ENCODE measurements around the gene TOR1B. TPM values are rescaled to one million over a fixed set of nuclear protein-coding genes. Genes with fewer than 3 reads are reported as not detected.
"Not testable (repeated sequence)": the region's sequence is repeated elsewhere in the genome, so short reads cannot be mapped to it uniquely, and the experiment has no call there.

The TOR1B gene
- total RNA-seq, 1 donor from 2014 or later = 51.7 TPM

DNA sequence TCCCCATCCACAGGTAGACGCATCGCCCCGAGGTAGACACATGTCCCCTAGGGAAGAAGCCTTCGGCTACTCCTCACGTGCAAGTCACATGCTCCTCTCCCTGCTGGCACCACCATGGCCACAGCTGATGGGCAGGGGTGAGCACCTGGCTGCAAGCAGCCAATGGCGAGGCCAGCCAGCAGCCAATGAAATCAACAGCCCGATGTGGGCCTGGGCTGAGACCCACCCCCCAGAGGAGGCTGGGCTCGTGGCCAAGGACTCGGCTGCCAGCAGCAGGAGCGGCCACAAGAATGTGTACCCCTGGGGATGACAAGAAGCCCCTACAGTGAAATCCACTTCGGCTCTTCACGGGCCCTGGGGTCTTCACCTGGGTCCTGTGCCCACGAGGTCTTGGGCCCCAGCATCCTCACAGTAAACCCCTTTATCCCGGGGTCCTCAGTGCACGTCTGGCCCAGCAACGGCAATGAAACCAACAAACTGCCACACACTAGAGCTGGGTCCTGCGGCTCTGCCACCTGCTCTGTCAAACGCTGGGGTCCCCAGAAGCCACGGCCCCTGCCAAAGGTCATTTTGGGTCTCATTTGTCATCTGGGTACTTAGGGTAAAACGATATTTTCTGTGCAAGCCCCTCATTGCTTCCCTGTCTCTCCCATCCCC, 28.1 kb upstream of the TOR1B start:
- Histone ChIP-seq H3K4me3 (no peak overlapping the region), H3K9me3 (no peaks in the 10 kb centered on the region), H3K27me3 (no peaks in the 10 kb centered on the region), H3K36me3 (no peaks in the 10 kb centered on the region), H3K4me1 (peaks cover 0 to 11% of the 10 kb centered on the region in 2 donors), H3K27ac (no peak overlapping the region)
- intact Hi-C loops (cut with DNase I) = no loop called here
- TF ChIP-seq, protein P1, sequence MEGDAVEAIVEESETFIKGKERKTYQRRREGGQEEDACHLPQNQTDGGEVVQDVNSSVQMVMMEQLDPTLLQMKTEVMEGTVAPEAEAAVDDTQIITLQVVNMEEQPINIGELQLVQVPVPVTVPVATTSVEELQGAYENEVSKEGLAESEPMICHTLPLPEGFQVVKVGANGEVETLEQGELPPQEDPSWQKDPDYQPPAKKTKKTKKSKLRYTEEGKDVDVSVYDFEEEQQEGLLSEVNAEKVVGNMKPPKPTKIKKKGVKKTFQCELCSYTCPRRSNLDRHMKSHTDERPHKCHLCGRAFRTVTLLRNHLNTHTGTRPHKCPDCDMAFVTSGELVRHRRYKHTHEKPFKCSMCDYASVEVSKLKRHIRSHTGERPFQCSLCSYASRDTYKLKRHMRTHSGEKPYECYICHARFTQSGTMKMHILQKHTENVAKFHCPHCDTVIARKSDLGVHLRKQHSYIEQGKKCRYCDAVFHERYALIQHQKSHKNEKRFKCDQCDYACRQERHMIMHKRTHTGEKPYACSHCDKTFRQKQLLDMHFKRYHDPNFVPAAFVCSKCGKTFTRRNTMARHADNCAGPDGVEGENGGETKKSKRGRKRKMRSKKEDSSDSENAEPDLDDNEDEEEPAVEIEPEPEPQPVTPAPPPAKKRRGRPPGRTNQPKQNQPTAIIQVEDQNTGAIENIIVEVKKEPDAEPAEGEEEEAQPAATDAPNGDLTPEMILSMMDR (IDR thresholded peaks at IDR 0.05) = no peak
- DNase-seq (ENCODE audit: low spot score in 2 of 2) = no peak

DNA sequence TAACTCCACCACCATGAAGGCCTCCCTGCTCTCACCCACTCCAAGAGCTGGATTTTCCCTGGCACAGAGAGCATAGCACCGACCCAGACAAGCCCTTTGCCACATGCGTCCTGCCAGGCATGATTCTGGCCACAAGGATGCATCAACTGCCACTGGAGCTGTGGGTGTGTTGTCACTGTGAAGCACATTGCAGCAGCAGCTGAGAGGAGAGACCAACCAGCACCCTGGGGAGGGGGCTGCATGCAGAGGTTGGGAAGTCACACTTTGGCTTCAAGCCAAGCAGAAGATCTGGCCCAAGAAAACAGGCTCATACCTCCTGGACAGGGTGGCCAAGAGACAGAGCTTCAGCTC, 27.6 kb upstream of the TOR1B start:
- Histone ChIP-seq H3K4me1 (peaks cover 0 to 11% of the 10 kb centered on the region in 2 donors), H3K9me3 (no peaks in the 10 kb centered on the region), H3K4me3 (no peak overlapping the region), H3K27me3 (no peaks in the 10 kb centered on the region), H3K36me3 (no peaks in the 10 kb centered on the region), H3K27ac (no peak overlapping the region)
- intact Hi-C loops (cut with DNase I) = no loop called here
- TF ChIP-seq, protein P1 (IDR thresholded peaks at IDR 0.05) = no peak
- DNase-seq (ENCODE audit: low spot score in 2 of 2) = no peak

DNA sequence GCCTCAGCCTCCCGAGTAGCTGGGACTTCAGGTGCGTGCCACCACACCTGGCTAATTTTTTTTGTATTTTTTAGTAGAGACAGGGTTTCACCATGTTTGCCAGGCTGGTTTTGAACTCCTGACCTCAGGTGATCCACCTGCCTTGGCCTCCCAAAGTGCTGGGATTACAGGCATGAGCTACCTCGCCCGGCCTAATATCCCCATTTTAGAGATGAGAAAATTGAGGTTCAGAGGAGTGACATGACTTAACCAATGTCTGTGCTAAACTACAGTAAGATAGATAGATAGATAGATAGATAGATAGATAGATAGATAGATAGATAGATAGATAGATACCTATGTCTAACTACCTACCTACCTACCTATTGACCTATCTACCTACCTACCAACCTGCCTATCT, 26.9 kb upstream of the TOR1B start:
- H3K9me3 ChIP-seq; H3K4me3 ChIP-seq; intact Hi-C loops (cut with DNase I); H3K36me3 ChIP-seq; DNase-seq (ENCODE audit: low spot score in 2 of 2); H3K27me3 ChIP-seq: not testable (repeated sequence)
- peak overlapping the region in 1 of 2 donors; percentile 69 for H3K27ac ChIP-seq
- H3K4me1 ChIP-seq = peaks cover 0 to 11% of the 10 kb centered on the region in 2 donors

DNA sequence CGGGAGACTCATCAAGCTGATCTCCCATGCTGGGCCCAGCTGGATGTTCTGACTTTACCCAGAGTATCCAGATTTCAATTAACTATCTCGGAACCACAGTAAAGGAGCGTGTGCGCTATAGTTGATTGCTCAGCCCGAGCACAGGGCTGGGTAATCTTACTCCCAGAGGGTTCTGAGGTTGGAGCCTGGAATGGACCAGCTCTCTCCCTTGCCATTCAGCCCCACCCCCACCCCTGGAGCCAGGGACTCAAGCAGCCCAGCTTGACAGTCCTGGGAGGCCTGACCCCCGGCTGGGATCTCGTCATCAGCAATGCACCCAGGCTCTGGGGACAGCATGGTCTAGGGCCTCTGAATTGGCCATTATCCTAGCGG, 26.4 kb upstream of the TOR1B start:
- DNase-seq (ENCODE audit: low spot score in 2 of 2) = no peak
- Histone ChIP-seq H3K36me3 (no peaks in the 10 kb centered on the region), H3K27me3 (no peaks in the 10 kb centered on the region), H3K27ac (peak overlapping the region; percentile 69 to 75), H3K4me1 (peaks cover 0 to 11% of the 10 kb centered on the region in 2 donors), H3K4me3 (peak overlapping the region in 1 of 2 donors; percentile 20), H3K9me3 (no peaks in the 10 kb centered on the region)
- TF ChIP-seq, protein P1 (IDR thresholded peaks at IDR 0.05) = no peak
- intact Hi-C loops (cut with DNase I) = no loop called here

DNA sequence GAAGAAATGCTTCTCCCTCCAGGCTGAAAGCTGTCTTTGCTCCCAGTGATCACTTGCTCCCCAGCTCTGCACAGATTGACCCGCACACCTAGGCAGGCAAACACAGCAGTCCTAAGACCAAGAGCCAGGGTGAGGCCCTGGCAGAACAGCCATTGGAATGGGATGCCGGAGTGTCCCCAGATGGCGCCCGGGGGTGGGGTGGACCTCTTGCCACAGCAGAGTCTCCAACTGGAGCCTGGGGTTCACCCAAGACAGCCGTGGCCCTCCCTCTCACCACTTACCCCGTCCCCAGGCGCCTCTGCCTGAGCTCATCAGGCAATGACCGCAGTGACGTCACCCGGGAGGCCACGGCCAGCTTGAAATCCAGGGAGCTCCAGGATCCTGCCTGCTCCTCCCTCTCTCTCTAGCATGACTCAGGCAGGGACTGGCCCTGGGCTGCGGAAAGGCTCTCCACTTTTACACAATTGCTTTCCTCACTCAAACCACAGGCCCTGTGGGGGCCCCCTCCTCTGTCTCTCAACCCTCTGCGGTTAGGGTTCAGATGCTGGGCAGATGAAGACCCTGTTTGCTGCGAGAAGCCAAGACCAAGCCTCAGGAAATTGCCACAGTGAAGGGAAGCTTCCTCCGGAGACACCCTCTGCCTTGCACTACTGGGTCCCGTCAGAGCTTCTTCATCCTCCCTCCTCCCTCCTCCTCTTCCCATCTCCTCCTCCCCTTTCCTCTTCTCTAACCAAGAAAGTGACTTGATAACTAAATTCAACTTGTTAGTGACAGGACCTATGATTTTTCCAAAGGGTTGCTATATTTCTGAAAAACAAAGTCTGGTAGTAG, 25.8 kb upstream of the TOR1B start:
- TF ChIP-seq, protein P1 (IDR thresholded peaks at IDR 0.05) = no peak
- H3K4me3 ChIP-seq = peak overlapping the region in 1 of 2 donors; percentile 20
- H3K36me3 ChIP-seq = no peaks in the 10 kb centered on the region
- intact Hi-C loops (cut with DNase I) = no loop called here
- H3K9me3 ChIP-seq = no peaks in the 10 kb centered on the region
- peak; percentile 92 to 98 for DNase-seq (ENCODE audit: low spot score in 2 of 2)
- peak overlapping the region; percentile 69 to 75 for H3K27ac ChIP-seq
- no peaks in the 10 kb centered on the region for H3K27me3 ChIP-seq
- H3K4me1 ChIP-seq = peaks cover 0 to 11% of the 10 kb centered on the region in 2 donors

DNA sequence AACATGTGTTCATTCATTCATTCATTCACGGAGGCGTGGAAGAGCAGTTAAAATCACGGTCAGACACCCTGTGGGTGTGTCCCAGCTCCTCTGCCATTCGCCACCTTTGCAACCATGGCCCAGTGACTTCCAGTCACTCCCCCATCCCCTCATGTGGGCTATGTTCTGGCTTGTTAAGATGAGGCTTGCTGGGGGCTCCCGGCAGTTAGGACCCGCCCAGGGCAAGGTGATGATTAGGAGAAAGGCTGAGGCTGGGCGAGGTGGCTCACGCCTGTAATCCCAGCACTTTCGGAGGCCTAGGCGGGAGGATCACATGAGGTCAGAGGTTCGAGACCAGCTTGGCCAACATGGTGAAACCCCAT, 25.2 kb upstream of the TOR1B start:
- Histone ChIP-seq H3K4me1 (peaks cover 0 to 11% of the 10 kb centered on the region in 2 donors), H3K27ac (peak overlapping the region; percentile 35 to 75), H3K9me3 (no peaks in the 10 kb centered on the region), H3K27me3 (no peaks in the 10 kb centered on the region), H3K4me3 (no peak overlapping the region), H3K36me3 (no peaks in the 10 kb centered on the region)
- DNase-seq (ENCODE audit: low spot score in 2 of 2) = no peak
- TF ChIP-seq, protein P1 (IDR thresholded peaks at IDR 0.05) = no peak
- intact Hi-C loops (cut with DNase I) = no loop called here

Data from ascending aorta (tissue), 2 donors.